ENCODE data around the gene TREML4.

TREML4 gene

GRCh38 chr6:41247882-41248705, 19.9 kb downstream of the TREML4 start:
- no peak for DNase-seq (ENCODE audit: low read depth)
- no peak for TF ChIP-seq CTCF (IDR thresholded peaks at IDR 0.05; ENCODE audit: control insufficient read depth, insufficient read depth, low read depth, low read length, missing control alignments)
- no peak overlapping the region for H3K4me3 ChIP-seq (ENCODE audit: control insufficient read depth, low read depth, low read length)

GRCh38 chr6:41252401-41253169, 24.4 kb downstream of the TREML4 start:
- TF ChIP-seq CTCF (IDR thresholded peaks at IDR 0.05; ENCODE audit: control insufficient read depth, insufficient read depth, low read depth, low read length, missing control alignments): no peak
- DNase-seq (ENCODE audit: low read depth): no peak
- H3K4me3 ChIP-seq (ENCODE audit: control insufficient read depth, low read depth, low read length): no peak overlapping the region

- DNase-seq (ENCODE audit: low read depth): no peak
- H3K4me3 ChIP-seq (ENCODE audit: control insufficient read depth, low read depth, low read length): no peak overlapping the region
- TF ChIP-seq CTCF (IDR thresholded peaks at IDR 0.05; ENCODE audit: control insufficient read depth, insufficient read depth, low read depth, low read length, missing control alignments): no peak
These were observed 27.0 kb downstream of the TREML4 start for GRCh38 chr6:41255110-41255509.

GRCh38 chr6:41255638-41256246, 27.6 kb downstream of the TREML4 start:
- no peak overlapping the region for H3K4me3 ChIP-seq (ENCODE audit: control insufficient read depth, low read depth, low read length)
- DNase-seq (ENCODE audit: low read depth): no peak
- no peak for TF ChIP-seq CTCF (IDR thresholded peaks at IDR 0.05; ENCODE audit: control insufficient read depth, insufficient read depth, low read depth, low read length, missing control alignments)

GRCh38 chr6:41256383-41256782, 28.2 kb downstream of the TREML4 start:
- no peak for TF ChIP-seq CTCF (IDR thresholded peaks at IDR 0.05; ENCODE audit: control insufficient read depth, insufficient read depth, low read depth, low read length, missing control alignments)
- H3K4me3 ChIP-seq (ENCODE audit: control insufficient read depth, low read depth, low read length): no peak overlapping the region
- no peak for DNase-seq (ENCODE audit: low read depth)

- H3K4me3 ChIP-seq (ENCODE audit: control insufficient read depth, low read depth, low read length): no peak overlapping the region
- no peak for TF ChIP-seq CTCF (IDR thresholded peaks at IDR 0.05; ENCODE audit: control insufficient read depth, insufficient read depth, low read depth, low read length, missing control alignments)
- DNase-seq (ENCODE audit: low read depth): peak; percentile 53
These were observed 29.4 kb downstream of the TREML4 start for GRCh38 chr6:41257369-41258195.
